Large intestine (tissue), 3 donors: ENCODE results near the gene GBA2. TPM values are rescaled to one million over a fixed set of nuclear protein-coding genes. Genes with fewer than 3 reads are reported as not detected.

ENCODE experiments used
- DNase-seq, 2 donors: peaks; one replicate each; pipeline versions ENCODE4 v3.0.0 to v3.0.0-alpha.2; 2013
- H3K27ac ChIP-seq: one replicate; pipeline ENCODE4 v1.5.1; 2013; ENCODE audit warnings: low read length
- H3K27me3 ChIP-seq: 2 replicates; pipeline ENCODE4 v1.6.1; 2013; ENCODE audit warnings: low read length; ENCODE audit not compliant: control insufficient read depth, insufficient read depth
- H3K36me3 ChIP-seq: 2 replicates; pipeline ENCODE4 v1.6.1; 2013; ENCODE audit warnings: low read length; ENCODE audit not compliant: control insufficient read depth, insufficient read depth
- H3K4me1 ChIP-seq: one replicate; pipeline ENCODE4 v1.6.1; 2013; ENCODE audit warnings: low read length; ENCODE audit not compliant: control insufficient read depth, insufficient read depth
- H3K4me3 ChIP-seq: one replicate; pipeline ENCODE4 v1.5.1; 2013; ENCODE audit warnings: low read length
- H3K9me3 ChIP-seq: one replicate; pipeline ENCODE4 v1.6.1; 2013; ENCODE audit warnings: mild to moderate bottlenecking, low read depth, low read length, moderate library complexity; ENCODE audit not compliant: control insufficient read depth
- WGBS: methylation state at CpG from one replicate; pipeline ENCODE4 v1.1.5; 2013; ENCODE audit warnings: low lambda C conversion rate; ENCODE audit not compliant: insufficient coverage; 5-methylcytosine and 5-hydroxymethylcytosine counted together
- polyA plus RNA-seq: library from polyadenylated mRNA; unstranded; fragments of 120-200 nt; gene quantifications from one replicate; pipeline ENCODE4 v1.2.1, GENCODE V29; 2013

GBA2 gene
- polyA plus RNA-seq, 1 donor = 127 TPM

DNA sequence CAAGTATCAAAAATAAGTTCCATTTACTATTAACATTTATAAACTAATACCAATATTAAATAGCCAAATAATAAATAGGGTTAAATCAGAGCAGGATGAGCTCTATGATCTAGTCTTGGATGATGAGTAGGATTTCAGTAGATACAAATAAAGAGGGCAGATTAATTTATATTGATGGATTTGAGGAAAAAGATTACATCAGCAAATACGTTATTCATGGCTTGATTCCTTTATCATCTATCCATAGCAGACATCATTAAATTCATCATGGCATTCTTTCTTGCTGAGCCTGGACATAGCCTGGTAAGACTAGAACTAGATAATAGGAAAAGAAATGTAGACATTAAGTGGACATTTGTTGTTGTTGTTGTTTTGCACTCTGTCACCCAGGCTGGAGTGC lies 18.4 kb upstream of the GBA2 start:
- no peaks in the 10 kb centered on the region for H3K36me3 ChIP-seq
- no CpG with 5 or more reads among the region's 1 CpG for WGBS
- H3K4me3 ChIP-seq = no peak overlapping the region
- no peaks in the 10 kb centered on the region for H3K9me3 ChIP-seq
- peaks cover 21% of the 10 kb centered on the region for H3K4me1 ChIP-seq
- no peak for DNase-seq
- no peaks in the 10 kb centered on the region for H3K27me3 ChIP-seq
- no peak overlapping the region for H3K27ac ChIP-seq

DNA sequence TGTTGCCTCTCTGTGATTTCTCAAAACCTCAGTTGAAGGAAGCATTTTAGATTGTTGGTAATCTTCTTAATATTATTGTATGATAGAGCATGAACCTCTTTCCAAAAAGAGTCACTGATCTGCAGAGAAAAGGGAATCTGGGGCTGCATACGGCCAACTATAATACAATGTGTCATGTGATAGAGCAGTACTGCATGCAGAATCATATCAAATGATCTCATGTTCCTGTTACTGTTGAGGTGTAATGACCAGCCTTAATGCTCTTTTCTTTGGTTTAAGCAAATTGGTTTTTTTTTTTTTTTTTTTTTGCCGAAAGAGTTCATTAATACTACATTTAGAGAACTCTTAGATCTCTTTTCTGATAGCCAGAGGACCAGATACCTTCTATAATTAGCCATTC lies 18.0 kb upstream of the GBA2 start:
- Histone ChIP-seq H3K27me3 (no peaks in the 10 kb centered on the region), H3K4me3 (no peak overlapping the region), H3K27ac (no peak overlapping the region), H3K9me3 (no peaks in the 10 kb centered on the region), H3K36me3 (no peaks in the 10 kb centered on the region), H3K4me1 (peaks cover 16% of the 10 kb centered on the region)
- DNase-seq = no peak
- WGBS = no CpG with 5 or more reads among the region's 2 CpGs

GRCh38 chr9:35763803-35764202 lies 14.8 kb upstream of the GBA2 start:
- H3K27me3 ChIP-seq = no peaks in the 10 kb centered on the region
- H3K27ac ChIP-seq = no peak overlapping the region
- no peak overlapping the region for H3K4me3 ChIP-seq
- H3K9me3 ChIP-seq = no peaks in the 10 kb centered on the region
- H3K36me3 ChIP-seq = no peaks in the 10 kb centered on the region
- WGBS = 100% methylated on average over 1 of the region's 1 CpG
- no peak for DNase-seq
- H3K4me1 ChIP-seq = peaks cover 6% of the 10 kb centered on the region

GRCh38 chr9:35763181-35763580 lies 14.2 kb upstream of the GBA2 start:
- 100% methylated on average over 1 of the region's 2 CpGs for WGBS
- Histone ChIP-seq H3K9me3 (no peaks in the 10 kb centered on the region), H3K27ac (no peak overlapping the region), H3K27me3 (no peaks in the 10 kb centered on the region), H3K36me3 (no peaks in the 10 kb centered on the region), H3K4me3 (no peak overlapping the region), H3K4me1 (peaks cover 13% of the 10 kb centered on the region)
- no peak for DNase-seq

DNA sequence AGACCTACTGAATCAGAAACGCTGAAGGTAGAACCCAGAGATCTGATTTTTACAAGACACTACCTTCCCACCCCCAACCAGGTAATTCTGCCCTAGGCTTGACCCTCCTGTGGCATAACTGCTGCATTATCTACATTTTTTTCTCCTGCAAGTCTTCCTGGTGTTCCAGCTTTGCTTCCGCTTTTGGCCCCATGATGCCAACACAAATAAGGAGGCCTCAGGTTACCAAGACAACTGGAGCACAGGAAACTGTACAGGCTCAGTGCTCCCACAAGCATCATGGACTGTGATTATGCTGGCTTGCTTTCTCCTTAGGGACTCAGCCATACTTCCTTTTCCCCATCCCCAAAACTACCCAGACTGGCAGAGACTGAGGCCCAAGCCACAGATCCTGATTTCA lies 11.6 kb upstream of the GBA2 start:
- Histone ChIP-seq H3K27ac (peak overlapping the region; percentile 30), H3K9me3 (no peaks in the 10 kb centered on the region), H3K4me3 (no peak overlapping the region), H3K4me1 (peaks cover 17% of the 10 kb centered on the region), H3K36me3 (no peaks in the 10 kb centered on the region), H3K27me3 (no peaks in the 10 kb centered on the region)
- WGBS = no CpG with 5 or more reads among the region's 2 CpGs
- peak; percentile 74 to 83 for DNase-seq

DNA sequence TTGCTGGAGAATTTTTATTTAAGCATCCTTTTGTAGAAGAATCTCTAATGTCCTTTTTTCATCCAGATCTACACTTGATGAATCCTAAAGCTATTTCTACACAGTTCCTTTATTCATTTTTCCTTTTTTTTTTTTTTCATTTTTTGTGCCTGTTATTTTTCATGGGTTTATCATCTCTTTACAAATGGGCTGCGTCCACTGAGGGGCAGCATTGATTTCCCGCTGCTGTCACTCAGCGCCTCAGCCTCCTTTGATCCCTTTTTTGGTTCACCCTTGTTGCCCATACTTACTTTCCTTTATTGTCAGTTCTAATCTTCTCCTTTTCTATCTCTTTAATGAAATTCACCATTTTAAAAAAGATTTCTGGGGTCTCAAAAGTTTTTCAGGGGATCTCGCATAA lies 10.8 kb upstream of the GBA2 start:
- Histone ChIP-seq H3K36me3 (peaks cover 3% of the 10 kb centered on the region), H3K4me1 (peaks cover 17% of the 10 kb centered on the region), H3K27me3 (no peaks in the 10 kb centered on the region), H3K9me3 (no peaks in the 10 kb centered on the region), H3K4me3 (no peak overlapping the region), H3K27ac (no peak overlapping the region)
- WGBS = 80% methylated on average over 1 of the region's 4 CpGs
- no peak for DNase-seq

DNA sequence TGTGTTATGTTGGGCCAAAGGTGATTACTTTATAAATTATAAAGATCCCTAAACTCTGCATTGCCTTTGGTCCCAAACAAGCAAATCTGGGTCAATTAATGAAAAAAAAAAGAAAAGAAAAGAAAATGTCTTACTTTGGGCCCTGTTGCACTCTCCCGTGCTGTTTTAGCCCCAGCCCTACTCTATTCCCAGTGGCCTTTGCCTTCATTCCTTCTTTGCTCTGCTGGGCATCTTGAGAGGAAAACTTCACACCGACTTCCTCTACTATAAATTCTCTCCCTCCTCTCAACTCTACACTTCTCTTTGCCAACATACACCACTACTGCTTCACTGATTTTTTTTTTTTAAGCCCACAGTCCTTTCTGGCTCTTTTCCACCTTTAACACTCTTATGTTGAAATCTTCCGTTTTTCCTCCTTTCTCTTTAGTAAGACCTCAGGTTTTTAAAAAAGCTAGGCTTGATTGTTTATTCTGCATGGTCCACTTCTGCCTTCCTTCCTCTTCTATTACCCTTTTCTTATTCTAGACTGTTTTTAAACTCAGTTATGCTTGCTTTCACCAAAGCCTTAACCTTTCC lies 9.5 kb upstream of the GBA2 start:
- H3K4me1 ChIP-seq = peaks cover 17% of the 10 kb centered on the region
- H3K4me3 ChIP-seq = no peak overlapping the region
- peaks cover 15% of the 10 kb centered on the region for H3K36me3 ChIP-seq
- WGBS = 59% methylated on average over 2 of the region's 3 CpGs
- DNase-seq = peak in 1 of 2 donors; percentile 24
- H3K27me3 ChIP-seq = no peaks in the 10 kb centered on the region
- H3K27ac ChIP-seq = peak overlapping the region; percentile 99
- H3K9me3 ChIP-seq = no peaks in the 10 kb centered on the region

- H3K36me3 ChIP-seq = peaks cover 22% of the 10 kb centered on the region
- H3K27ac ChIP-seq = peak overlapping the region; percentile 99
- H3K4me3 ChIP-seq = peak overlapping the region; percentile 90
- peaks cover 17% of the 10 kb centered on the region for H3K4me1 ChIP-seq
- no peak for DNase-seq
- H3K27me3 ChIP-seq = no peaks in the 10 kb centered on the region
- H3K9me3 ChIP-seq = no peaks in the 10 kb centered on the region
Observed at GRCh38 chr9:35757892-35758275, 8.9 kb upstream of the GBA2 start.

DNA sequence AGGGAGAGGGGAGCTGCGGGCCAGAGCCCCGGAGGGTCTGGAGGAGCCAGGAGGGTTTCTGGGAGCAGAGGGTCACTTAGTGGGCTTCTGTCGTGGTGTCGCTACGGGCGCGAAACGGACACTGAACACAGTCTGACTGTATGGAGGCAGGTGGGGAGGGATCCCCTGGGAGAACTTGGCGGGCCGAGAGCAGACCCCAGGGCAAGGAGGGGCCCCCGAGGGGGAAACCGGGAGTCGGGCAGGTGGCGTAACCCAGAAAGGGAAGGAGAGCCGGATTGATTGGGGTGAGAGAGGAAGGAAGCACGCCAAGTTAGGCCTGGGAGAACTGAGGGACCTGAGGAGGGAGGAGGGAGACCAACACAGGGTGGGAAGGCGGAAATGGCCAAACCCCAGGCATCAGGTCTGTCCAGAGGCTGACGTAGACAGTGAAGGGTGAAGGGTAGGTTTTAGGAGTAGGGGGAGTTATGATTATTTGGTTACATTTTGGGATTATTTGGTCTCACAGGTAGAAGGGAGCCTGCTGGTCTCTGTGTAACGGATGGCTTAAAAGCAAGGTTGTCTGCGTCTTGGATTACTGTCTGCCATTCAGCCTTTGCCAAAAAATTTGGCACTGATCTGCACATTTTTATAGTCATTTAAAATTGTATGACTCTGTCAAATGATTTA lies 8.3 kb upstream of the GBA2 start:
- no peaks in the 10 kb centered on the region for H3K9me3 ChIP-seq
- no CpG with 5 or more reads among the region's 20 CpGs for WGBS
- peak overlapping the region; percentile 99 for H3K27ac ChIP-seq
- no peaks in the 10 kb centered on the region for H3K27me3 ChIP-seq
- peaks cover 27% of the 10 kb centered on the region for H3K36me3 ChIP-seq
- H3K4me3 ChIP-seq = peak overlapping the region; percentile 90
- H3K4me1 ChIP-seq = peaks cover 17% of the 10 kb centered on the region
- DNase-seq = peak; percentile 37 to 85

- peak overlapping the region; percentile 99 for H3K27ac ChIP-seq
- 80% methylated on average over 2 of the region's 48 CpGs for WGBS
- H3K4me3 ChIP-seq = peak overlapping the region; percentile 90
- DNase-seq = peak; percentile 75 to 88
- peaks cover 35% of the 10 kb centered on the region for H3K36me3 ChIP-seq
- H3K27me3 ChIP-seq = no peaks in the 10 kb centered on the region
- no peaks in the 10 kb centered on the region for H3K9me3 ChIP-seq
- H3K4me1 ChIP-seq = peaks cover 17% of the 10 kb centered on the region
Observed at GRCh38 chr9:35756275-35757225, 7.5 kb upstream of the GBA2 start.
